H1 (cell line): ENCODE results near the gene CDC37. TPM values are rescaled to one million over a fixed set of nuclear protein-coding genes. Genes with fewer than 3 reads are reported as not detected.

ENCODE experiments used
- CTCF ChIA-PET: fragments of 300-600 bp; sonication (Branson Sonifier 250); formaldehyde crosslinking; loops from one replicate; lab custom pipeline; 2021; ENCODE audit not compliant: partially characterized antibody; lab: Charles Lee
- POLR2A ChIA-PET: fragments of 300-600 bp; sonication (Branson Sonifier 250); formaldehyde crosslinking; loops from one replicate; lab custom pipeline; 2021; ENCODE audit warnings: inconsistent platforms; ENCODE audit not compliant: partially characterized antibody; lab: Charles Lee
- DNase-seq, 2 experiments: peaks; one replicate each; pipeline versions ENCODE4 v3.0.0 to v3.0.0-alpha.2; 2010 to 2022; ENCODE audit warnings: low spot score in 2 of 2, low read depth in 1 of 2, mixed read lengths in 1 of 2
- FAIRE-seq: peaks from 2 replicates; lab custom pipeline; 2011; peaks lifted over from hg19 to GRCh38; lab: Jason Lieb, UNC
- H2AFZ ChIP-seq: 2 replicates; pipeline ENCODE4 v1.8.1; 2012; ENCODE audit warnings: low read length, inconsistent platforms
- H2AK5ac ChIP-seq: 2 replicates; pipeline ENCODE4 v1.6.1; 2013; ENCODE audit warnings: low read depth, low read length
- H2BK120ac ChIP-seq: replicated peaks from 2 replicates; pipeline ENCODE3; 2013; ENCODE audit warnings: low read depth, low read length, inconsistent platforms
- H2BK12ac ChIP-seq: 2 replicates; pipeline ENCODE4 v1.6.1; 2013; ENCODE audit warnings: low read depth, low read length
- H2BK15ac ChIP-seq: 2 replicates; pipeline ENCODE4 v1.6.1; 2013; ENCODE audit warnings: low read length
- H2BK20ac ChIP-seq: 2 replicates; pipeline ENCODE4 v1.6.1; 2013; ENCODE audit warnings: low read length
- H2BK5ac ChIP-seq: 2 replicates; pipeline ENCODE4 v1.6.1; 2013; ENCODE audit warnings: low read depth, low read length
- H3K14ac ChIP-seq: 2 replicates; pipeline ENCODE4 v1.6.1; 2013; ENCODE audit warnings: inconsistent platforms; ENCODE audit not compliant: insufficient read length
- H3K18ac ChIP-seq: 2 replicates; pipeline ENCODE4 v1.6.1; 2013; ENCODE audit warnings: low read length; ENCODE audit errors: extremely low read depth
- H3K23ac ChIP-seq: 2 replicates; pipeline ENCODE4 v1.6.1; 2013; ENCODE audit warnings: inconsistent platforms; ENCODE audit not compliant: insufficient read length
- H3K23me2 ChIP-seq: 2 replicates; pipeline ENCODE4 v1.6.1; 2013; ENCODE audit warnings: low read depth, low read length
- H3K27ac ChIP-seq: 2 replicates; pipeline ENCODE4 v1.6.1; 2011; ENCODE audit warnings: low read depth, low read length, inconsistent platforms
- H3K27me3 ChIP-seq, 4 experiments: replicated peaks in 1 of 4; 1 replicate in 1 of 4; 2 replicates in 3 of 4; pipeline versions ENCODE4 v1.6.1 to v1.8.1; 2011 to 2013; ENCODE audit warnings: low read length in 3 of 4, mild to moderate bottlenecking in 3 of 4, inconsistent platforms in 2 of 4, mixed read lengths in 2 of 4, moderate library complexity in 1 of 4; ENCODE audit not compliant: control insufficient read depth in 3 of 4, insufficient read depth in 3 of 4; ENCODE audit errors: extremely low read depth in 1 of 4
- H3K36me3 ChIP-seq, 4 experiments: 2 replicates each; pipeline versions ENCODE4 v1.6.1 to v1.8.1; 2011 to 2013; ENCODE audit warnings: mild to moderate bottlenecking in 4 of 4, low read length in 3 of 4, moderate library complexity in 2 of 4, control low read depth in 1 of 4, inconsistent platforms in 1 of 4; ENCODE audit not compliant: insufficient read depth in 4 of 4, control insufficient read depth in 2 of 4
- H3K4ac ChIP-seq: replicated peaks from 2 replicates; pipeline ENCODE3; 2013; ENCODE audit warnings: low read length, low read depth, mixed read lengths, inconsistent platforms; ENCODE audit not compliant: insufficient read length
- H3K4me1 ChIP-seq, 4 experiments: replicated peaks in 1 of 4; 1 replicate in 1 of 4; 2 replicates in 3 of 4; pipeline versions ENCODE4 v1.6.1 to v1.8.1; 2011 to 2013; ENCODE audit warnings: low read length in 3 of 4, inconsistent platforms in 2 of 4, mixed read lengths in 1 of 4; ENCODE audit not compliant: insufficient read depth in 4 of 4, control insufficient read depth in 3 of 4
- H3K4me2 ChIP-seq, 2 experiments: 2 replicates each; pipeline versions ENCODE4 v1.6.1 to v1.8.1; 2011 to 2013; ENCODE audit warnings: low read depth in 2 of 2, low read length in 2 of 2, control low read depth in 1 of 2, inconsistent platforms in 1 of 2, mild to moderate bottlenecking in 1 of 2; ENCODE audit not compliant: insufficient read depth in 1 of 2
- H3K4me3 ChIP-seq, 4 experiments: fragments of 200-600, 300-600 bp in 1 of 4; sonication (generic), shearing (Covaris generic), sonication (Bioruptor Twin) in 1 of 4; 2 replicates each; pipeline versions ENCODE4 v1.5.1 to v1.8.1; 2011 to 2016; ENCODE audit warnings: low read length in 4 of 4, low read depth in 3 of 4, control low read depth in 2 of 4, inconsistent platforms in 2 of 4, mild to moderate bottlenecking in 2 of 4, mixed read lengths in 1 of 4, moderate library complexity in 1 of 4; ENCODE audit not compliant: insufficient read depth in 2 of 4; ENCODE audit errors: extremely low read depth in 1 of 4
- H3K56ac ChIP-seq: replicated peaks from 2 replicates; pipeline ENCODE3; 2013; ENCODE audit warnings: low read depth, mild to moderate bottlenecking, mixed read lengths, low read length, inconsistent platforms; ENCODE audit not compliant: insufficient read length
- H3K79me1 ChIP-seq: 2 replicates; pipeline ENCODE4 v1.6.1; 2013; ENCODE audit warnings: low read depth, low read length, control low read depth
- H3K79me2 ChIP-seq, 2 experiments: 2 replicates each; pipeline versions ENCODE4 v1.6.1 to v1.8.1; 2012 to 2013; ENCODE audit warnings: low read length in 2 of 2, mild to moderate bottlenecking in 2 of 2, inconsistent platforms in 1 of 2; ENCODE audit not compliant: insufficient read depth in 2 of 2, control insufficient read depth in 1 of 2
- H3K9ac ChIP-seq, 4 experiments: replicated peaks in 1 of 4; 1 replicate in 1 of 4; 2 replicates in 3 of 4; pipeline versions ENCODE4 v1.6.1 to v1.8.1; 2011 to 2013; ENCODE audit warnings: low read depth in 3 of 4, low read length in 3 of 4, control low read depth in 2 of 4, mild to moderate bottlenecking in 2 of 4, moderate library complexity in 2 of 4, inconsistent platforms in 1 of 4; ENCODE audit errors: extremely low read depth in 1 of 4
- H3K9me3 ChIP-seq, 2 experiments: 2 replicates each; pipeline versions ENCODE4 v1.6.1 to v1.8.1; 2012 to 2013; ENCODE audit warnings: mild to moderate bottlenecking in 2 of 2, moderate library complexity in 2 of 2, control low read depth in 1 of 2, inconsistent platforms in 1 of 2, low read depth in 1 of 2, low read length in 1 of 2, mixed read lengths in 1 of 2; ENCODE audit not compliant: insufficient read depth in 2 of 2
- H4K20me1 ChIP-seq, 2 experiments: replicated peaks in 1 of 2; 2 replicates each; pipeline versions ENCODE3 to v1.8.1; 2011 to 2013; ENCODE audit warnings: inconsistent platforms in 2 of 2, low read length in 2 of 2, mild to moderate bottlenecking in 1 of 2; ENCODE audit not compliant: insufficient read depth in 2 of 2, control insufficient read depth in 1 of 2
- H4K5ac ChIP-seq: 2 replicates; pipeline ENCODE4 v1.6.1; 2013; ENCODE audit warnings: low read length, low read depth, mixed read lengths, inconsistent platforms; ENCODE audit not compliant: insufficient read length
- H4K8ac ChIP-seq: 2 replicates; pipeline ENCODE4 v1.8.0; 2013; ENCODE audit warnings: mild to moderate bottlenecking, moderate library complexity, low read length, inconsistent platforms; ENCODE audit not compliant: insufficient read depth; ENCODE audit errors: extremely low read depth
- H4K91ac ChIP-seq: replicated peaks from 2 replicates; pipeline ENCODE3; 2013; ENCODE audit warnings: low read length, mixed read lengths, inconsistent platforms; ENCODE audit not compliant: insufficient read length
- ATF3 ChIP-seq: IDR thresholded peaks from 2 replicates; pipeline ENCODE4 v1.6.1; 2011; ENCODE audit warnings: low read depth, mild to moderate bottlenecking, low read length; ENCODE audit not compliant: insufficient read depth
- CTBP2 ChIP-seq: IDR thresholded peaks from 2 replicates; pipeline ENCODE4 v1.7.0; 2011; ENCODE audit warnings: borderline replicate concordance, mild to moderate bottlenecking, moderate library complexity, mixed read lengths, low read length; ENCODE audit not compliant: insufficient read depth, insufficient read length
- GABPA ChIP-seq: IDR thresholded peaks from 2 replicates; pipeline ENCODE4 v1.6.1; 2011; ENCODE audit warnings: mild to moderate bottlenecking, low read length, moderate library complexity, borderline replicate concordance; ENCODE audit not compliant: insufficient read depth
- GTF2F1 ChIP-seq: IDR thresholded peaks from 2 replicates; pipeline ENCODE4 v1.6.1; 2012; ENCODE audit warnings: low read depth, low read length, improper control_type of control experiment, borderline replicate concordance
- KDM5A ChIP-seq: fragments of 200-600 bp; IDR thresholded peaks from 2 replicates; pipeline ENCODE4 v1.7.1; 2012; ENCODE audit warnings: mild to moderate bottlenecking, low read length, inconsistent platforms, mixed read lengths
- NRF1 ChIP-seq: IDR thresholded peaks from 2 replicates; pipeline ENCODE4 v1.6.1; 2011; ENCODE audit warnings: mild to moderate bottlenecking, low read depth, low read length, improper control_type of control experiment
- SP4 ChIP-seq: IDR thresholded peaks from 2 replicates; pipeline ENCODE4 v1.6.1; 2012; ENCODE audit warnings: low read length, inconsistent platforms
- YY1 ChIP-seq: IDR thresholded peaks from 2 replicates; pipeline ENCODE4 v1.6.1; 2011; ENCODE audit warnings: low read depth, mild to moderate bottlenecking, low read length
- WGBS, 2 experiments: shearing (Covaris generic) in 1 of 2; methylation state at CpG; one replicate each; pipeline versions ENCODE4 v1.1.6 to v1.1.7; 2013 to 2015; ENCODE audit warnings: low lambda C conversion rate in 2 of 2, mixed read lengths in 2 of 2, inconsistent platforms in 1 of 2, low coverage in 1 of 2, missing lambda C conversion rate in 1 of 2; ENCODE audit not compliant: insufficient replicate concordance in 2 of 2, insufficient coverage in 1 of 2, insufficient read length in 1 of 2; ENCODE audit errors: extremely low coverage in 1 of 2, missing lambda C conversion rate in 1 of 2; 5-methylcytosine and 5-hydroxymethylcytosine counted together
- polyA plus RNA-seq, 7 experiments: library from polyadenylated mRNA; depleted of rRNA in 3 of 7; stranded (reverse) in 5 of 7; unstranded in 2 of 7; fragments of >200 nt in 5 of 7; fragments of 200-250 nt in 2 of 7; gene quantifications; 1 replicate in 5 of 7; 2 replicates in 1 of 7; 4 replicates in 1 of 7; pipeline versions ENCODE4 v1.2.1 to v1.2.3, GENCODE V29; 2011 to 2013; ENCODE audit warnings: missing spikeins in 2 of 7, mixed read lengths in 2 of 7
- total RNA-seq: library from RNA; stranded (reverse); fragmentation: NEBNext Ultra II Directional; extraction: Animal tissue kit (Norgen Biotek cat#: 25700); gene quantifications from 2 replicates; pipeline ENCODE4 v1.2.1, GENCODE V29; 2021

The CDC37 gene
- total and polyA plus RNA-seq, 2 of the 8 experiments (the other 6 are each of a cell fraction or from before 2014, with no cell fraction given), result 162 to 181 TPM

- Histone ChIP-seq H3K4me3 (no peak overlapping the region), H3K27ac (no peak overlapping the region), H2BK20ac (no peak overlapping the region), H3K9me3 (no peaks in the 10 kb centered on the region), H2AK5ac (no peak overlapping the region), H3K4me1 (peaks cover 3 to 8% (median 5%) of the 10 kb centered on the region in 4 experiments; a peak in 5 of 7 replicates), H3K79me2 (no peaks in the 10 kb centered on the region), H4K91ac (no peak overlapping the region), H4K20me1 (no peaks in the 10 kb centered on the region), H3K14ac (no peak overlapping the region), H3K9ac (no peak overlapping the region), H3K4ac (no peak overlapping the region), H3K79me1 (no peaks in the 10 kb centered on the region), H3K4me2 (no peak overlapping the region), H2BK5ac (no peak overlapping the region), H2BK12ac (no peak overlapping the region), H2BK120ac (no peak overlapping the region), H4K5ac (no peak overlapping the region), H4K8ac (no peak overlapping the region), H3K56ac (no peak overlapping the region), H3K23ac (no peak overlapping the region), H3K18ac (no peak overlapping the region), H3K36me3 (no peaks in the 10 kb centered on the region), H2AFZ (no peak overlapping the region), H3K23me2 (peaks cover 10% of the 10 kb centered on the region)
- 88% methylated on average over 18 of the region's 18 CpGs; no CpG with 5 or more reads in 1 of the 2 experiments for WGBS, 2 experiments
- ChIA-PET CTCF (interaction anchor here (0.6 to 10.5 kb wide), 6 partner anchors 6 to 71 kb away, joined by 3 to 172 read pairs (median 4); no protein-coding TSS in a partner anchor), POLR2A (interaction anchor here (0.8 kb wide), 1 partner anchor 215 kb away, joined by 3 read pairs; no protein-coding TSS in a partner anchor)
- DNase-seq (no peak), FAIRE-seq (no peak)
- no peak for TF ChIP-seq ATF3
- no peak for TF ChIP-seq KDM5A
- TF ChIP-seq NRF1, result no peak
- no peak for TF ChIP-seq GABPA
- TF ChIP-seq CTBP2, result no peak
- no peak for TF ChIP-seq SP4
- TF ChIP-seq GTF2F1, result no peak
- no peak for TF ChIP-seq YY1
- TF ChIP-seq, all 59 proteins: peak for 0
- H2BK15ac ChIP-seq, result no peak overlapping the region
- peaks cover 3 to 15% (median 9%) of the 10 kb centered on the region in 4 experiments; a peak in 5 of 7 replicates for H3K27me3 ChIP-seq
These were observed 5.4 kb upstream of the CDC37 start for GRCh38 chr19:10408511-10409283.
